GM18526 (cell line): ENCODE data around the gene PROSER2.

ENCODE experiments used
- POLR2A ChIP-seq: IDR thresholded peaks from 3 replicates; pipeline ENCODE4 v1.6.1; 2011; ENCODE audit not compliant: insufficient read length; ENCODE audit errors: extremely low read depth

PROSER2 gene

GRCh38 chr10:11824376-11824775 lies 1.2 kb downstream of the PROSER2 start:
- no peak for TF ChIP-seq POLR2A

GRCh38 chr10:11824825-11825224 lies 1.7 kb downstream of the PROSER2 start:
- no peak for TF ChIP-seq POLR2A

- TF ChIP-seq POLR2A = no peak
These were observed 2.7 kb downstream of the PROSER2 start for GRCh38 chr10:11825796-11826414.

GRCh38 chr10:11827006-11827405 lies 3.9 kb downstream of the PROSER2 start:
- no peak for TF ChIP-seq POLR2A

GRCh38 chr10:11827414-11827813 lies 4.3 kb downstream of the PROSER2 start:
- no peak for TF ChIP-seq POLR2A

- no peak for TF ChIP-seq POLR2A
These were observed 5.6 kb downstream of the PROSER2 start for GRCh38 chr10:11828682-11829284.

GRCh38 chr10:11830836-11831519 lies 7.8 kb downstream of the PROSER2 start:
- TF ChIP-seq POLR2A = no peak

GRCh38 chr10:11831520-11831951 lies 8.4 kb downstream of the PROSER2 start:
- no peak for TF ChIP-seq POLR2A

- no peak for TF ChIP-seq POLR2A
These were observed 8.9 kb downstream of the PROSER2 start for GRCh38 chr10:11832042-11832441.

GRCh38 chr10:11835061-11835460 lies 11.9 kb downstream of the PROSER2 start:
- no peak for TF ChIP-seq POLR2A

GRCh38 chr10:11835704-11836103 lies 12.5 kb downstream of the PROSER2 start:
- no peak for TF ChIP-seq POLR2A

- TF ChIP-seq POLR2A = no peak
These were observed 14.4 kb downstream of the PROSER2 start for GRCh38 chr10:11837372-11838161.

GRCh38 chr10:11838298-11838852 lies 15.2 kb downstream of the PROSER2 start:
- no peak for TF ChIP-seq POLR2A

GRCh38 chr10:11841375-11841774 lies 18.2 kb downstream of the PROSER2 start:
- no peak for TF ChIP-seq POLR2A

- TF ChIP-seq POLR2A = no peak
These were observed 19.3 kb downstream of the PROSER2 start for GRCh38 chr10:11842411-11842810.
